Dermis blood vessel endothelial cell (primary cell): ENCODE results near the gene APP. TPM values are rescaled to one million over a fixed set of nuclear protein-coding genes. Genes with fewer than 3 reads are reported as not detected.

Experiments used
- DNase-seq: peaks from one replicate; pipeline ENCODE4 v3.0.0; 2010
- total RNA-seq: library from RNA; depleted of rRNA; stranded (reverse); fragments of >200 nt; gene quantifications from 2 replicates; pipeline ENCODE4 v1.2.3, GENCODE V29; 2014

The APP gene
- total RNA-seq, 1 donor from 2014 or later: 1,370 TPM

DNA sequence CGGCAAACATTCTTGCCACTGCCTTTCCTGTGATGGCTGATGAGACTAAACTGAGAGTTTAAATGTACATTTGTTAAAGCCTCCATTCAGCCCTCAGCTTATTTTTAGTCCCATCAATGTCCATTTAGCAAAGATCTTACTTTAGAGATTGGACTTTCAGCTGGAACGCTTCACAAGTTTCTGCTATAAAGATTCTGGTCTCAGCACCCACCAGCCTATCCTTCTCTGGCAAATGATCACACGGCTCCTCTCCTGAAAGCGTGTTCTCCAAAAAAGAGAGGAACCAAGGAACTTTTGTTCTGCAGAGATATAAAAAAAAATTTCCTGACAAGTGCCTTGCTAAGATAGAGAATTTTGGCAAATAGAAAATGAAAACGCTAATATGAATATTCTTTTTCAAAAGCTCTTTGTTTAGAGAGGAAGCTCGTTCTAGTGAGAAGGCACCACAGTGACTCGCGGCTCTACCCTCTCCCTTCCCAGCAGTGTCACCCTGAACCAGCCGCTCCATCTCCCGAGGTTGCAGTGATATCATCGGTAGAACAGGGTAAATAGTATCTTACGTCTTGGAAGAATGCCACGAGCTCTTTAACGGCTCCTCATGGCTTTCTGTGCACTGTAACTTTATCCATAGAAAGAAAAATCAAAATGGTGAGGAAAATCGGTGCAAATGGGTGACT lies 200.2 kb downstream of the APP start:
- DNase-seq: no peak

DNA sequence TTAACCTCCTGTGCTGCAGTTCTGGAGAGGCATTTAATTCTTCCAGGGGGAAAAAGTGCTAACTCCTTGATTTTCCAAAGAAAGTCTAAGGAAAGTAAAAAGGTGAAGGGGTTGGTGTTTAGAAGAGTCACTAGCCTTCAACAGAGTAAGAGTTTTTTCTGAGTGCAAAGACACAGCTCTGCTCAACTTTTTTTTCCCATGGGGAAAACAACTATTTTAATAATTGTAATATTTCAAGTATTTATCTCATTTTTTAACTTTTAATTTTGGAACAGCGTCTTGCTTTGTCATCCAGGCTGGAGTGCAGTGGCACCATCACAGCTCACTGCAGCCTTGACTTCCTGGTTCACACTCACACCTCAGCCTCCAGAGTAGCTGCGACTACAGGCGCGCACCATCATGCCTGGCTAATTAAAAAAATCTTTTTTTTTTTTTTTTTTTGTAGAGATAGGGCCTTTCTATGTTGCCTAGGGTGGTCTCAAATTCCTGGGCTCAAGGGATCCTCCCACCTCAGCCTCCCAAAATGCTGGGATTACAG lies 202.6 kb downstream of the APP start:
- no peak for DNase-seq

- DNase-seq: peak; percentile 77
Measured at GRCh38 chr21:25967181-25967900, 203.2 kb downstream of the APP start.

DNA sequence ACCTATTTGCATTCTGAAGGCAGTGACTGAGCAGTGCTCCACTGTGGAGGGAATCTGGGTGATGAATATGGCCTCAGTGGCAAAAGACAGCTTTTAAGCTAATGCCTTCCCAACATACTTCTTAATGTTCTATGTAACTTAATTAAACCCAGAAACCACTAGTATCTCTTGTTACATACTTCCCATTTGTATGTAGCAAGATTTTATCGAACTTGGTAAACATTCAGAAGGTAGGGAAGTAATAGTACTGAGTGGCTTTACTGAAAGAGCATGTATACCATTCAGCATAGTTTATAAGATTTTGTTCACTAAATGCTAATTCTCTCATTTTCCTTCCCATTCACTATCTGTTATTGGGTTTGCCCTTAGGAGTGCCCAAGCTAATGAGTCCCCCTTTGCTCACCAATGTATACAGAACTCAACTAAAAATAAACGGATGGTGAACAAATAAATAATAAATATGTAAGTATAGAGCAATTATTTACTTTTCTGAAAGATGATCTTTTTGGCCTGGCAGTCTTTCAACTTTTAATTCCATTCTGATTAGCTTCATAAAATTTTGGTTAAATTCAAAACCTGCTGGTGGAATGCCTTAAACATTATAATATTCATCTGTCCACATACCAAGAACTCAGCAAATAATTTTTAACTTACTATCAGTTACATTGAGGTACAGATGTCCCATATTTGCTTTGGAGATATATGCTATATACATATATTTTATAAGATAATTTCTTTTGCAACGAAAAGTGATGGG lies 204.4 kb downstream of the APP start:
- no peak for DNase-seq

- no peak for DNase-seq
Measured at GRCh38 chr21:25964926-25965325, 205.6 kb downstream of the APP start.

GRCh38 chr21:25964015-25964414 lies 206.6 kb downstream of the APP start:
- DNase-seq: peak; percentile 96

DNA sequence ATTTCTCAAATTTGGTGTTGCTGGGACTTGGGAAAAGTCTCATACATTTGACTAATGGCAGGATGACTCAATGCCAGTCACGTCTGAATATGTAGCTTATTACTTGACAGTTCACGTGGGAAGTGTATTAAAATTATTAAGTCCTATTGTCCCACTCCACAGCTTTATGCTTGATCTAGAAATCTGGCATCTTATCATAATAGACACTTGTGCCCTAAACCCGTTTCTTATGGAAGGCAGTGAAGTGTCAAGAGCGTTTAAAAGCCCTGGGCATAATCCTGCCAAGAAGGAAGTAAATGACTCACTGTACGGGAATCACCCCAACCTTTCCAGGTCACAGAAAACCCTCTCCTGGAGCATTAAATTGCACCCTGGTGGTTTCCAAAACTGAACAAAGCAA lies 207.4 kb downstream of the APP start:
- DNase-seq: peak; percentile 95

GRCh38 chr21:25961042-25961441 lies 209.5 kb downstream of the APP start:
- peak; percentile 63 for DNase-seq

- peak; percentile 43 for DNase-seq
Measured at GRCh38 chr21:25960402-25960801, 210.2 kb downstream of the APP start.

DNA sequence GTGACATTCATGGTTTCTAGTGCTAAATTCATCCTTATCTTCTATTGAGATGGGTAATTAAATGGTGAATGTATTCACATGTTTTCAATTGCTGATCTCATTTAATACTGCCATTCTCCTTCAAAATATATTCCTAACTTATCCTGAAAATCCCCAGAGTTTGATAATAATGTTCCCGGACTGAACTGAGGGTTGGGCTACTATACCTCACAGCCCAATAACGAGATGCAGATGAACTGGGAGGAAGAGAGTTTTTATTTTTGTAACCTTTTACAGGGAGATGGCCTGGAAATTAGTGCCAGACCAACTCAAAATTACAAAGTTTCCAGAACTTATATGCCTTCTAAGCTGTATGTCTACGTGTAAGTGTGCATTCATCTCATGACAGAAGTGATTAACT lies 210.8 kb downstream of the APP start:
- DNase-seq: no peak

GRCh38 chr21:25956993-25957714 lies 213.4 kb downstream of the APP start:
- peak; percentile 67 for DNase-seq

DNA sequence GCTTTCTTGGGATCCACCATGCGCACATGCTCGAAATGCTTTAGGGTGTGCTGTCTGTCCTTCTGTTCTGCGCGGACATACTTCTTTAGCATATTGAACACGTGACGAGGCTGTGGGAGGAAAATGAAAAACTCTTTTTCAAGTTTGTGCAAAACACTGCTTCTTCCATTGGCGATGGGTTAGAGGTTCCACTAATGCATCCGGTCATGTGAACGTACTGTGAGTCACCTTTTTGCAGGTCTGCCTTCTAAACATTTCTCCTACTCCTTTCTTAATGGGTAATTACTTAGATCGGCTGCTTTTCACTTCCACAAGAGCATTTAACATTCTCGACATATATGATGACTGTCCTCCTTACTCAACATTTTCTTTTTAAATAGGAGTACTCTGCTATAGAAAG lies 214.9 kb downstream of the APP start:
- no peak for DNase-seq

DNA sequence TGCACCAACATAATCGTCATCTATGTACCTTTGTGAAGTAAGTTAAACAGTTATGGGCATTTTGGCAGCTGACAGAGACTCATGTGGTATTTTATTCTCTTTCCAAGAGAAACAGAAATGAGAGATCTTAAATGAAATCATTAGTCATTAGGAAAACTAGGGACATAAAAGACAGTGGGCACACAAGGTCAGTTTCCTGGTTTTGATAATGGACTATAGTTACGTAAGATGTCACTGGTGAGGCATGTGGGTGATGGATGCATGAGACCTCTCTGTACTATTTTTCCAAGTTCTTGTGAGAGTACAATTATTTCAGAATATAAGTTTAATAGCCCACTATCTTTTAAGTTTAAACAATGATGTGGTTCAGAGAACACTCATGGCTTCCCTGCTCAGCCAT lies 216.9 kb downstream of the APP start:
- DNase-seq: peak; percentile 79

DNA sequence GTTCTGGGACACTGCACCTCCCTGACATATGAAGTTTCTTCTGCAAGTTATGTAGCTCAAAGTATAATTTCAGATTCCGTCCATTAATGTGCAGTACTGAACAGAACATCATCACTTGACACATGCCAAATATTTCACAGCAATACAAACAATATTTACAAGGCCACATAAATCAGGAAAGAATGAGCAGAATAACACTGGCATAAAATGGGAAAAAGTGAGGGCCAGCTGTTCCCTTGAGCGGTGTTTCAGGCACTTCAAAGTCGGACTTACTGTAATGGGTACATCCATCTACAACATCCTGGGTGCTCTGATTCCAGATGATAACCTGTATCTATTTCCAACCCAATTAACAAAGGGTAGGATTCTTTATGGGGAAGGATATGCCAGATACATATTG lies 217.4 kb downstream of the APP start:
- no peak for DNase-seq

- DNase-seq: peak; percentile 80
Measured at GRCh38 chr21:25952306-25952705, 218.3 kb downstream of the APP start.

DNA sequence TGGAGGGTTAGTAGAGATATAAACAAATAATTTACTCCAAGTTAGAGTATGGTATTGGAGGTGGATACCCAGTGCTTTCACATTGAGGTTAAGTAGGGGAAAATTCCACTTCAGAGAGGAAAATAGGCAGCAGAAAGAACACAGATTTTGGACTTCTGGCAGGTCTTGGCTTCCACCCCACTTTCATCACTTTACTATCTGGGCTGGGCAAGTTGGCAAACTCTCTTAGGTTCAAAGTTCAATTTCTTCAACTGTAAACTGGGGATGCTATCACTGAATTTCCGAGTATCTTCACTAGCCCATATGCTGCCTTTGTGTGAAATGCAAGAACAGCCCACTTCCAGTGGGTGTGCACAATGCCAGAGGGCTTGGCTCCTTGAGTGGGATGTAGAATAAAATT lies 220.9 kb downstream of the APP start:
- no peak for DNase-seq

- DNase-seq: no peak
Measured at GRCh38 chr21:25944672-25945213, 225.8 kb downstream of the APP start.

DNA sequence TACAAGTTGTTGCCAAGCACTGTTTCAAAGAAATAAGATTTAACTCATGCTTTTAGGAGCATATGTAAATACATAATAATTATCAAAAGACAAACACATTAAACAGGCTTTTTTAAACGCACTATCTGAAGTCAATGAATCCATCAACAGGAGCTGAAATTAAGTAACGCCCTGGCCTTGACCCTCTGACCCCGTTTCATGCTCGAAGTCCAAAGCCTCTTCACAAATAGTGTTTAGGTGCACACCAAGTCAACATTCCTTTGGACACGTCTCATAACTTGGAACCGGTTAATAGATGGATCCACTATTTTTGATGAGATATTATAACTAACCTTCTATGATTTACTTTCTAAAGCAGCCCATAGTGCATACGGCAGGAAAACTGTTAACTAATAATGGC lies 226.5 kb downstream of the APP start:
- no peak for DNase-seq

DNA sequence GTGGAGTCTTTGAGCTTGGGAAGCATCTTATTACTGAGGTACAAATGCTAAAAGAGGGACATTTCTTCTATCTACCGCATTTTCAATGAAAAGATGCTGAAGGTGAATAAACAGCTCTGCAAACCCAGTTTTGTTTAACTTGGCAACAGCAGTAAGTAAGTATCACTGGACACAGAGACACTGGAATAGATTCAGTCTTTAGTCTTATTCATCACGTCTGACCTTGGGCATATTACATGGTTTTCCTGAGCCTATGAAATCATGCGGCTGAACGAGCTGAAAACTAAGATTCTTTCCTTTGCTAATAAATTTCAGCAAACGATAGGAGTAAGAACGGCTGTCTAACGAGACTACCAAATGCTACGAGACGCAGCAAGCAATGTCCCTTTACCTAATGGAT lies 228.4 kb downstream of the APP start:
- DNase-seq: peak; percentile 49

- no peak for DNase-seq
Measured at GRCh38 chr21:25939396-25939761, 231.2 kb downstream of the APP start.

- peak; percentile 64 for DNase-seq
Measured at GRCh38 chr21:25938658-25939395, 231.7 kb downstream of the APP start.

DNA sequence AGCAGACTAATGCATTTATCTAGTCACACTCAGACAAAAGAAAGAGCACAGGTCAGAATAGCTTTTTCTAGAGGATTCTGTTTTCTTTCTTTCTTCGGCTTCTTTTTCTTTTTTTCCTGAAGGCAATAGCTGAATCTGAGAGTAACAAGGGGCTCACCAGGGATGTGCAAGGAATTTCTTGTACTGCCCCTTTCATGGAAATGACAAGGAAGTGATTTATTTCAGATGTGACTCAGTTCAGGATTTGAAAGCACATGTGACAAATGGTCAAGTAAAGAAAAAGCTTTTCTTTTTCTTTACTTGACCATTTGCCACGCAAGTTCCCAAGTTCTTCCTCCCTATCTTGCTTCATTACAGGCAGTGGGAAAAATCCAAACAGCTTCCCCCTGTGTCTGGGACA lies 233.8 kb downstream of the APP start:
- DNase-seq: peak; percentile 61
